Colonic mucosa (tissue), 4 donors: ENCODE results near the gene LITAFD. TPM values are rescaled to one million over a fixed set of nuclear protein-coding genes. Genes with fewer than 3 reads are reported as not detected.

Experiments
- DNase-seq: peaks from one replicate; pipeline ENCODE4 v3.0.0-alpha.2; 2020
- H3K27ac ChIP-seq: fragments of 200-600 bp; one replicate; pipeline ENCODE4 v1.8.0; 2021
- H3K27me3 ChIP-seq: fragments of 200-600 bp; one replicate; pipeline ENCODE4 v1.8.0; 2021
- H3K36me3 ChIP-seq: fragments of 200-600 bp; one replicate; pipeline ENCODE4 v1.8.0; 2021
- H3K4me1 ChIP-seq: fragments of 200-600 bp; one replicate; pipeline ENCODE4 v1.8.0; 2021; ENCODE audit warnings: mild to moderate bottlenecking
- H3K4me3 ChIP-seq: fragments of 200-600 bp; one replicate; pipeline ENCODE4 v1.8.0; 2021
- H3K9ac ChIP-seq, 2 donors: one replicate each; pipeline ENCODE4 v1.7.0; 2013; ENCODE audit warnings: control low read depth in 2 of 2, low read depth in 2 of 2, low read length in 2 of 2
- H3K9me3 ChIP-seq: fragments of 200-600 bp; one replicate; pipeline ENCODE4 v1.8.0; 2021
- CTCF ChIP-seq: fragments of 200-600 bp; IDR thresholded peaks from one replicate; pipeline ENCODE4 v1.8.0; 2022; ENCODE audit warnings: antibody characterized with exemption, mild to moderate bottlenecking
- intact Hi-C: fragments of 100-400 bp; cut with DNase I; formaldehyde crosslinking; loops from one replicate; pipeline ENCODE4 v1.14.1; 2022
- total RNA-seq, 2 donors: library from RNA; stranded (reverse); fragmentation: NEBNext Ultra II Directional in 1 of 2; extraction: Animal tissue kit (Norgen Biotek cat#: 25700) in 1 of 2; gene quantifications; one replicate each; pipeline ENCODE4 v1.2.1, GENCODE V29; 2021
- donor health status: healthy.
- donor health status: DM: no; HTN: no; CAD: no.
- donor health status: DM: no; HTN: no; CAD: no.

Gene LITAFD
- total RNA-seq, 2 donors from 2014 or later = not detected

GRCh38 chr16:8853611-8854010 lies 28.5 kb upstream of the LITAFD start:
- Histone ChIP-seq H3K27me3 (no peaks in the 10 kb centered on the region), H3K36me3 (peaks cover 5% of the 10 kb centered on the region), H3K4me3 (no peak overlapping the region), H3K27ac (no peak overlapping the region), H3K9me3 (no peaks in the 10 kb centered on the region), H3K9ac (no peak overlapping the region), H3K4me1 (no peaks in the 10 kb centered on the region)
- peak; percentile 12 for DNase-seq
- no peak for TF ChIP-seq CTCF
- intact Hi-C loops = loop anchor here (10.0 kb wide), 1 partner anchor 49 kb away; no protein-coding TSS in a partner anchor

GRCh38 chr16:8854298-8854948 lies 27.7 kb upstream of the LITAFD start:
- no peak overlapping the region for H3K27ac ChIP-seq
- no peak overlapping the region for H3K9ac ChIP-seq
- intact Hi-C loops = loop anchor here (10.0 kb wide), 1 partner anchor 50 kb away; no protein-coding TSS in a partner anchor
- H3K27me3 ChIP-seq = no peaks in the 10 kb centered on the region
- H3K9me3 ChIP-seq = no peaks in the 10 kb centered on the region
- no peaks in the 10 kb centered on the region for H3K4me1 ChIP-seq
- no peak for TF ChIP-seq CTCF
- peak; percentile 16 for DNase-seq
- peaks cover 5% of the 10 kb centered on the region for H3K36me3 ChIP-seq
- no peak overlapping the region for H3K4me3 ChIP-seq

GRCh38 chr16:8855051-8855786 lies 26.9 kb upstream of the LITAFD start:
- H3K36me3 ChIP-seq = peaks cover 5% of the 10 kb centered on the region
- no peak for TF ChIP-seq CTCF
- H3K4me1 ChIP-seq = no peaks in the 10 kb centered on the region

GRCh38 chr16:8855972-8856371 lies 26.2 kb upstream of the LITAFD start:
- Histone ChIP-seq H3K9me3 (no peaks in the 10 kb centered on the region), H3K9ac (no peak overlapping the region), H3K4me3 (no peak overlapping the region), H3K27ac (no peak overlapping the region), H3K27me3 (no peaks in the 10 kb centered on the region), H3K36me3 (peaks cover 5% of the 10 kb centered on the region), H3K4me1 (no peaks in the 10 kb centered on the region)
- intact Hi-C loops = loop anchor here (10.0 kb wide), 1 partner anchor 51 kb away; no protein-coding TSS in a partner anchor
- no peak for TF ChIP-seq CTCF
- no peak for DNase-seq

More at GRCh38 chr16:8855051-8855786, 26.9 kb upstream of the LITAFD start:
- Histone ChIP-seq H3K27me3 (no peaks in the 10 kb centered on the region), H3K9ac (no peak overlapping the region), H3K27ac (no peak overlapping the region), H3K9me3 (no peaks in the 10 kb centered on the region), H3K4me3 (no peak overlapping the region)
- peak; percentile 20 for DNase-seq
- intact Hi-C loops = loop anchor here (10.0 kb wide), 1 partner anchor 50 kb away; no protein-coding TSS in a partner anchor

GRCh38 chr16:8858994-8859912 lies 22.9 kb upstream of the LITAFD start:
- peaks cover 5% of the 10 kb centered on the region for H3K36me3 ChIP-seq
- intact Hi-C loops = loop anchor here (10.0 kb wide), 1 partner anchor 54 kb away; no protein-coding TSS in a partner anchor
- H3K27me3 ChIP-seq = no peaks in the 10 kb centered on the region
- H3K9ac ChIP-seq = no peak overlapping the region
- no peak for TF ChIP-seq CTCF
- DNase-seq = no peak
- H3K9me3 ChIP-seq = no peaks in the 10 kb centered on the region
- H3K4me1 ChIP-seq = peaks cover 10% of the 10 kb centered on the region
- H3K4me3 ChIP-seq = no peak overlapping the region
- no peak overlapping the region for H3K27ac ChIP-seq
